Immature natural killer cell (primary cell): ENCODE results near the gene MAP2K1. TPM values are rescaled to one million over a fixed set of nuclear protein-coding genes. Genes with fewer than 3 reads are reported as not detected.

Experiments used
- DNase-seq, 3 donors: peaks; one replicate each; pipeline ENCODE4 v3.0.0; 2022; ENCODE audit warnings: mixed read lengths in 1 of 3
- H3K27ac Mint-ChIP-seq, 6 donors: one replicate each; pipeline ENCODE4 v1.8.0; 2020; ENCODE audit warnings: mixed read lengths in 6 of 6, mild to moderate bottlenecking in 5 of 6, inconsistent platforms in 4 of 6, moderate library complexity in 3 of 6
- H3K27me3 Mint-ChIP-seq, 3 donors: one replicate each; pipeline ENCODE4 v1.8.0; 2020 to 2021; ENCODE audit warnings: low read depth in 3 of 3, mild to moderate bottlenecking in 3 of 3, mixed read lengths in 3 of 3, moderate library complexity in 3 of 3, inconsistent platforms in 1 of 3
- H3K36me3 Mint-ChIP-seq, 3 donors: one replicate each; pipeline ENCODE4 v1.8.0; 2020; ENCODE audit warnings: mixed read lengths in 3 of 3, inconsistent platforms in 2 of 3, mild to moderate bottlenecking in 2 of 3
- H3K4me1 Mint-ChIP-seq, 2 donors: one replicate each; pipeline ENCODE4 v1.8.0; 2020; ENCODE audit warnings: inconsistent platforms in 2 of 2, mild to moderate bottlenecking in 2 of 2, mixed read lengths in 2 of 2, moderate library complexity in 1 of 2
- H3K4me3 Mint-ChIP-seq, 5 donors: one replicate each; pipeline ENCODE4 v1.8.0; 2020; ENCODE audit warnings: mild to moderate bottlenecking in 5 of 5, mixed read lengths in 5 of 5, inconsistent platforms in 3 of 5, moderate library complexity in 3 of 5
- H3K9me3 Mint-ChIP-seq, 6 donors: one replicate each; pipeline ENCODE4 v1.8.0; 2020; ENCODE audit warnings: mild to moderate bottlenecking in 6 of 6, mixed read lengths in 6 of 6, inconsistent platforms in 4 of 6, moderate library complexity in 3 of 6
- polyA plus RNA-seq, 3 donors: library from polyadenylated mRNA; unstranded; fragments of 300-500 nt; fragmentation: Illumina TruSeq; gene quantifications; one replicate each; pipeline ENCODE4 v1.2.3, GENCODE V29; 2021

Gene MAP2K1
- polyA plus RNA-seq, 3 donors from 2014 or later: 30.7 to 58.3 (median 48.9) TPM

- H3K4me3 Mint-ChIP-seq: no peak overlapping the region
- H3K36me3 Mint-ChIP-seq: peaks cover 13 to 33% (median 26%) of the 10 kb centered on the region in 3 donors
- no peak for DNase-seq
- no peaks in the 10 kb centered on the region for H3K4me1 Mint-ChIP-seq
- no peaks in the 10 kb centered on the region for H3K27me3 Mint-ChIP-seq
- H3K27ac Mint-ChIP-seq: no peak overlapping the region
- no peaks in the 10 kb centered on the region for H3K9me3 Mint-ChIP-seq
These were observed 138.1 kb downstream of the MAP2K1 start for GRCh38 chr15:66524838-66525237.

GRCh38 chr15:66535056-66535455 lies 148.3 kb downstream of the MAP2K1 start:
- H3K27ac Mint-ChIP-seq: no peak overlapping the region
- no peaks in the 10 kb centered on the region for H3K27me3 Mint-ChIP-seq
- DNase-seq: no peak
- H3K4me1 Mint-ChIP-seq: no peaks in the 10 kb centered on the region
- H3K4me3 Mint-ChIP-seq: no peak overlapping the region
- no peaks in the 10 kb centered on the region for H3K9me3 Mint-ChIP-seq
- H3K36me3 Mint-ChIP-seq: peaks cover 18 to 36% (median 24%) of the 10 kb centered on the region in 3 donors

Other genes with a start within 250 kb of the MAP2K1 start
- not detected for gene MEGF11, start 133.2 kb upstream of the MAP2K1 start, polyA plus RNA-seq
- 10 to 100 TPM; 27.6 to 38.2 (median 27.8) TPM for gene DIS3L, start 93.3 kb upstream of the MAP2K1 start, polyA plus RNA-seq
- gene TIPIN, start 30.2 kb upstream of the MAP2K1 start, polyA plus RNA-seq: 10 to 100 TPM in 1 of 3 donors, 1 to 10 TPM in 2; 4.0 to 10.2 (median 7.2) TPM
- gene SNAPC5, start 110.8 kb downstream of the MAP2K1 start, polyA plus RNA-seq: 10 to 100 TPM; 48.9 to 88.4 (median 49.8) TPM
- 100 to 1,000 TPM; 391 to 659 (median 556) TPM for gene RPL4, start 117.9 kb downstream of the MAP2K1 start, polyA plus RNA-seq
- 10 to 100 TPM in 2 of 3 donors, 1 to 10 TPM in 1; 9.2 to 16.6 (median 12.5) TPM for gene ZWILCH, start 118.4 kb downstream of the MAP2K1 start, polyA plus RNA-seq
- gene LCTL, start 179.1 kb downstream of the MAP2K1 start, polyA plus RNA-seq: under 1 TPM in 1 of 3 donors, not detected in 2; 0.12 TPM